Trophoblast cell (in vitro differentiated cells and primary cell): ENCODE data around the gene WDR35.

Experiments used
- DNase-seq, 2 donors: peaks; one replicate each; pipeline ENCODE4 v3.0.0-alpha.2; 2016
- H2AFZ ChIP-seq: 2 replicates; pipeline ENCODE4 v1.6.1; 2013; ENCODE audit warnings: low read length, moderate library complexity, mild to moderate bottlenecking; ENCODE audit not compliant: insufficient read depth, poor library complexity
- H2AK5ac ChIP-seq: 2 replicates; pipeline ENCODE4 v1.6.1; 2013; ENCODE audit warnings: mild to moderate bottlenecking, low read length
- H2BK120ac ChIP-seq: 2 replicates; pipeline ENCODE4 v1.6.1; 2013; ENCODE audit warnings: low read length, mild to moderate bottlenecking, moderate library complexity; ENCODE audit not compliant: insufficient read depth, poor library complexity
- H2BK12ac ChIP-seq: 2 replicates; pipeline ENCODE4 v1.6.1; 2013; ENCODE audit warnings: mild to moderate bottlenecking, low read length, moderate library complexity
- H2BK5ac ChIP-seq: 2 replicates; pipeline ENCODE4 v1.6.1; 2013; ENCODE audit warnings: low read length, low read depth, moderate library complexity, mild to moderate bottlenecking; ENCODE audit not compliant: poor library complexity
- H3K14ac ChIP-seq: 2 replicates; pipeline ENCODE4 v1.6.1; 2013; ENCODE audit warnings: mild to moderate bottlenecking, low read length
- H3K18ac ChIP-seq: 2 replicates; pipeline ENCODE4 v1.6.1; 2013; ENCODE audit warnings: mild to moderate bottlenecking, low read length
- H3K23ac ChIP-seq: 2 replicates; pipeline ENCODE4 v1.6.1; 2013; ENCODE audit warnings: low read length
- H3K27ac ChIP-seq: 2 replicates; pipeline ENCODE4 v1.5.1; 2013; ENCODE audit warnings: low read depth, mild to moderate bottlenecking, inconsistent platforms, low read length, moderate library complexity
- H3K27me3 ChIP-seq: 2 replicates; pipeline ENCODE4 v1.6.1; 2013; ENCODE audit warnings: inconsistent platforms, mild to moderate bottlenecking, low read length, moderate library complexity; ENCODE audit not compliant: insufficient read depth
- H3K36me3 ChIP-seq, 2 experiments: 1 replicate in 1 of 2; 2 replicates in 1 of 2; pipeline ENCODE4 v1.6.1; 2013; ENCODE audit warnings: low read length in 2 of 2, mild to moderate bottlenecking in 2 of 2, moderate library complexity in 1 of 2; ENCODE audit not compliant: insufficient read depth in 2 of 2, control insufficient read depth in 1 of 2
- H3K4ac ChIP-seq: 2 replicates; pipeline ENCODE4 v1.6.1; 2013; ENCODE audit warnings: low read depth, mild to moderate bottlenecking, low read length, moderate library complexity
- H3K4me1 ChIP-seq, 2 experiments: 1 replicate in 1 of 2; 2 replicates in 1 of 2; pipeline ENCODE4 v1.6.1; 2013; ENCODE audit warnings: low read length in 2 of 2, mild to moderate bottlenecking in 2 of 2, moderate library complexity in 1 of 2; ENCODE audit not compliant: insufficient read depth in 2 of 2, control insufficient read depth in 1 of 2
- H3K4me2 ChIP-seq: 2 replicates; pipeline ENCODE4 v1.6.1; 2013; ENCODE audit warnings: inconsistent platforms, mild to moderate bottlenecking, low read length, moderate library complexity
- H3K4me3 ChIP-seq: 2 replicates; pipeline ENCODE4 v1.5.1; 2013; ENCODE audit warnings: mild to moderate bottlenecking, low read depth, low read length, inconsistent platforms
- H3K79me1 ChIP-seq: one replicate; pipeline ENCODE4 v1.6.1; 2013; ENCODE audit warnings: low read length
- H3K79me2 ChIP-seq: 2 replicates; pipeline ENCODE4 v1.6.1; 2013; ENCODE audit warnings: low read length, mild to moderate bottlenecking; ENCODE audit not compliant: control insufficient read depth, insufficient read depth, poor library complexity
- H3K9ac ChIP-seq: 2 replicates; pipeline ENCODE4 v1.6.1; 2013; ENCODE audit warnings: mild to moderate bottlenecking, low read length
- H3K9me3 ChIP-seq: 2 replicates; pipeline ENCODE4 v1.6.1; 2013; ENCODE audit warnings: low read depth, mild to moderate bottlenecking, control low read depth, inconsistent platforms, low read length; ENCODE audit not compliant: insufficient read depth
- H4K12ac ChIP-seq: 2 replicates; pipeline ENCODE4 v1.6.1; 2013; ENCODE audit warnings: low read depth, mild to moderate bottlenecking, low read length, moderate library complexity
- H4K8ac ChIP-seq: 2 replicates; pipeline ENCODE4 v1.6.1; 2013; ENCODE audit warnings: low read depth, mild to moderate bottlenecking, low read length, moderate library complexity
- H4K91ac ChIP-seq: one replicate; pipeline ENCODE4 v1.6.1; 2013; ENCODE audit warnings: low read depth, mild to moderate bottlenecking, low read length, moderate library complexity
- WGBS: extraction: QIAGEN DNeasy Blood & Tissue Kit; methylation state at CpG from one replicate; pipeline ENCODE4 v1.1.7; 2013; ENCODE audit warnings: missing lambda C conversion rate; ENCODE audit not compliant: insufficient read length, insufficient coverage; ENCODE audit errors: extremely low coverage; 5-methylcytosine and 5-hydroxymethylcytosine counted together

The WDR35 gene

DNA sequence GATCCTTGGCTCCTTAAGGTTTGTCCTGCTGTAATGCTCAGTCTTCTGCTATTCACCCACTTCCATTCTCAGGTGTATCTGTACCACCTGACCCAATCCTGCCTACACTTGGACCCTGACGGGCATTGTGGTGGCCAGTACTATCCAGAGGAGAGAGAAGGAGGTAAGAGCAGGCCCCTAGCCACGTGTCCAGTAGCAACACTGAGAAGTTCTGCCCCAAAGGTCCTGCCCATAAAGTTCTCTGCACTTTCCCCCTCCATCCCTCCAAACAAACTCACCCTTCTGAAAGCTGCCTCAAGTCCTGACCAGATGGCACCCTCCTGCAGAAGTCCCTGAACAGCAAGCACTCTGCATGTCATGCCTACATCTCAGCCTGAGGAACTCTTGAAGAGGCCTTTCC, 106.4 kb downstream of the WDR35 start:
- Histone ChIP-seq H3K27me3 (no peaks in the 10 kb centered on the region), H3K4me3 (no peak overlapping the region), H4K12ac (no peak overlapping the region)

DNA sequence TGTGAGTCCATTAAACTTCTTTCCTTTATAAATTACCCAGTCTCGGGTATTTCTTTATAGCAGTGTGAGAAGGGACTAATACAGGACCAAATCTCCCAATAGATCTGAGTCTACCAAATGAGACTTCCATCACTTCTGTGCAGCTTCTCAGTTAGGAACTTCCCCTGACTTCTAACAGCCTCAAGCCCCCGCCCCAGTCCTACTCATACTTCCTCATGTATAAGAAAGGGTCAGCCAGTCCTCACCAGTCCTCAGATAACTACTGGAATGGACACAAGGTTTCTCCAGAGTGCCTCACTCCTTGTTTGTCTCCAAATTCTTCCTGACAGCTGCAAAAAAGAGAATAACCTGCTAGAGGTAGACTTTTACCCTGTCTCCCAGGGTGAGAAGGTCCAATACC, 107.6 kb downstream of the WDR35 start:
- H4K12ac ChIP-seq, result no peak overlapping the region
- peaks cover 5% of the 10 kb centered on the region for H3K9me3 ChIP-seq
- no peak overlapping the region for H3K4ac ChIP-seq
- no peak overlapping the region for H3K27ac ChIP-seq
- H3K4me3 ChIP-seq, result no peak overlapping the region
- H2BK12ac ChIP-seq, result no peak overlapping the region
- H4K8ac ChIP-seq, result no peak overlapping the region
- H3K4me2 ChIP-seq, result no peak overlapping the region
- no peak overlapping the region for H3K18ac ChIP-seq
- H2AFZ ChIP-seq, result no peak overlapping the region
- no peak overlapping the region for H3K23ac ChIP-seq
- H3K79me2 ChIP-seq, result no peaks in the 10 kb centered on the region
- no peak overlapping the region for H3K14ac ChIP-seq
- WGBS, result no CpG with 5 or more reads among the region's 2 CpGs
- H4K91ac ChIP-seq, result no peak overlapping the region
- no peak overlapping the region for H2BK5ac ChIP-seq
- no peak overlapping the region for H2AK5ac ChIP-seq
- no peak overlapping the region for H3K9ac ChIP-seq
- H2BK120ac ChIP-seq, result no peak overlapping the region
- no peaks in the 10 kb centered on the region for H3K36me3 ChIP-seq
- H3K27me3 ChIP-seq, result no peaks in the 10 kb centered on the region
- no peaks in the 10 kb centered on the region for H3K79me1 ChIP-seq
- no peak for DNase-seq
- no peaks in the 10 kb centered on the region for H3K4me1 ChIP-seq

More for the DNA sequence above, 106.4 kb downstream of the WDR35 start:
- Histone ChIP-seq H3K18ac (no peak overlapping the region), H3K79me1 (no peaks in the 10 kb centered on the region), H3K36me3 (no peaks in the 10 kb centered on the region), H3K9me3 (peaks cover 5% of the 10 kb centered on the region), H2AK5ac (no peak overlapping the region), H3K4me2 (no peak overlapping the region), H3K4me1 (no peaks in the 10 kb centered on the region), H4K91ac (no peak overlapping the region), H4K8ac (no peak overlapping the region), H3K23ac (no peak overlapping the region), H2AFZ (no peak overlapping the region), H3K4ac (no peak overlapping the region), H3K14ac (no peak overlapping the region), H3K9ac (no peak overlapping the region), H3K27ac (no peak overlapping the region), H3K79me2 (no peaks in the 10 kb centered on the region), H2BK12ac (no peak overlapping the region), H2BK120ac (no peak overlapping the region), H2BK5ac (no peak overlapping the region)
- DNase-seq, result no peak
- WGBS, result no CpG with 5 or more reads among the region's 2 CpGs

DNA sequence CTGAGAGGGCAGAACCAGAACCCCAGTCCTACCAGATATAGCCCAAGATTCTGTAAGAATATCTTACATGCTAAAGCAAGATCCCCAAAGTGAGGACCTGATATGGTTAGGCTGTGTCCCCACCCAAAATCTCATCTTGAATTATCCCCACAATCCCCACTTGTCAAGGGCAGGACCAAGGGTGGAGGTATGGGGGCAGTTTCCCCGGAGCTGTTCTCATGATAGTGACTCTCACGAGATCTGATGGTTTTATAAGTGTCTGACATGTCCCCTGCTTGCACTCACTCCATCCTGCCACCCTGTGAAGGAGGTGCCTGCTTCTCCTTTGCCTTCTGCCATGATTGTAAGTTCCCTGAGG, 108.0 kb downstream of the WDR35 start:
- no peak overlapping the region for H2AFZ ChIP-seq
- no peak overlapping the region for H2BK5ac ChIP-seq
- H3K18ac ChIP-seq, result no peak overlapping the region
- no peak for DNase-seq
- H3K79me1 ChIP-seq, result no peaks in the 10 kb centered on the region
- no peak overlapping the region for H2BK120ac ChIP-seq
- H3K36me3 ChIP-seq, result no peaks in the 10 kb centered on the region
- no peak overlapping the region for H3K9ac ChIP-seq
- no peak overlapping the region for H3K4me3 ChIP-seq
- no peak overlapping the region for H3K4ac ChIP-seq
- no peak overlapping the region for H3K23ac ChIP-seq
- H2AK5ac ChIP-seq, result no peak overlapping the region
- H3K14ac ChIP-seq, result no peak overlapping the region
- H3K4me1 ChIP-seq, result no peaks in the 10 kb centered on the region
- H3K4me2 ChIP-seq, result no peak overlapping the region
- H3K9me3 ChIP-seq, result peaks cover 5% of the 10 kb centered on the region
- no peaks in the 10 kb centered on the region for H3K27me3 ChIP-seq
- H4K91ac ChIP-seq, result no peak overlapping the region
- H4K12ac ChIP-seq, result no peak overlapping the region
- WGBS, result no CpG with 5 or more reads among the region's 2 CpGs
- H4K8ac ChIP-seq, result no peak overlapping the region
- no peak overlapping the region for H2BK12ac ChIP-seq
- no peak overlapping the region for H3K27ac ChIP-seq
- no peaks in the 10 kb centered on the region for H3K79me2 ChIP-seq

GRCh38 chr2:19881221-19881907, 108.5 kb downstream of the WDR35 start:
- Histone ChIP-seq H3K18ac (no peak overlapping the region), H3K9me3 (peaks cover 5% of the 10 kb centered on the region), H3K4ac (no peak overlapping the region), H3K4me1 (no peaks in the 10 kb centered on the region), H2BK12ac (no peak overlapping the region), H3K27ac (no peak overlapping the region), H2BK120ac (no peak overlapping the region), H3K14ac (no peak overlapping the region), H2BK5ac (no peak overlapping the region), H3K9ac (no peak overlapping the region), H4K8ac (no peak overlapping the region), H3K4me3 (no peak overlapping the region), H3K79me2 (no peaks in the 10 kb centered on the region), H3K79me1 (no peaks in the 10 kb centered on the region), H3K23ac (no peak overlapping the region), H4K12ac (no peak overlapping the region), H2AFZ (no peak overlapping the region), H3K36me3 (no peaks in the 10 kb centered on the region), H3K27me3 (no peaks in the 10 kb centered on the region), H2AK5ac (no peak overlapping the region), H3K4me2 (no peak overlapping the region), H4K91ac (no peak overlapping the region)
- no CpG with 5 or more reads among the region's 2 CpGs for WGBS
- no peak for DNase-seq
